Naive thymus-derived CD4-positive, alpha-beta T cell (primary cell): ENCODE measurements around the gene SSBP4. TPM values are rescaled to one million over a fixed set of nuclear protein-coding genes. Genes with fewer than 3 reads are reported as not detected.

Experiments used
- ATAC-seq: fragments of 150-1000 bp; cut with Tn5 transposase; 2 replicates; pipeline ENCODE4 v1.10.0; 2021; ENCODE audit warnings: mild to moderate bottlenecking, moderate library complexity
- CTCF ChIA-PET: fragments of 350-600 bp; sonication (Branson Sonifier 250); formaldehyde crosslinking; loops from one replicate; lab custom pipeline; 2021; ENCODE audit warnings: antibody characterized with exemption; lab: Charles Lee
- POLR2A ChIA-PET: fragments of 350-600 bp; sonication (Branson Sonifier 250); formaldehyde crosslinking; loops from one replicate; lab custom pipeline; 2021; ENCODE audit warnings: antibody characterized with exemption, inconsistent platforms; lab: Charles Lee
- DNase-seq, 9 donors: peaks; one replicate each; pipeline versions ENCODE4 v3.0.0 to v3.0.0-alpha.2; 2020 to 2022; ENCODE audit warnings: mixed read lengths in 1 of 9
- H3K27ac ChIP-seq: one replicate; pipeline ENCODE4 v1.7.0; 2013; ENCODE audit warnings: mild to moderate bottlenecking, low read depth, low read length, moderate library complexity
- H3K27me3 ChIP-seq, 2 donors: one replicate each; pipeline ENCODE4 v1.7.0; 2013; ENCODE audit warnings: low read length in 2 of 2, mild to moderate bottlenecking in 2 of 2, moderate library complexity in 2 of 2; ENCODE audit not compliant: control insufficient read depth in 2 of 2, insufficient read depth in 2 of 2
- H3K36me3 ChIP-seq, 3 experiments: 1 replicate in 2 of 3; 2 replicates in 1 of 3; pipeline ENCODE4 v1.7.0; 2013; ENCODE audit warnings: low read length in 3 of 3, mild to moderate bottlenecking in 3 of 3, moderate library complexity in 1 of 3; ENCODE audit not compliant: insufficient read depth in 3 of 3, control insufficient read depth in 2 of 3
- H3K4me1 ChIP-seq, 2 donors: one replicate each; pipeline ENCODE4 v1.7.0; 2013; ENCODE audit warnings: low read length in 2 of 2, mild to moderate bottlenecking in 2 of 2, moderate library complexity in 1 of 2; ENCODE audit not compliant: control insufficient read depth in 2 of 2, insufficient read depth in 2 of 2
- H3K4me3 ChIP-seq: 2 replicates; pipeline ENCODE4 v1.7.0; 2013; ENCODE audit warnings: mild to moderate bottlenecking, low read length
- H3K9me3 ChIP-seq, 3 experiments: 1 replicate in 2 of 3; 2 replicates in 1 of 3; pipeline ENCODE4 v1.7.0; 2013; ENCODE audit warnings: low read length in 3 of 3; ENCODE audit not compliant: control insufficient read depth in 2 of 3
- H3K27ac Mint-ChIP-seq, 9 donors: one replicate each; pipeline ENCODE4 v1.8.0; 2020 to 2022; ENCODE audit warnings: mixed read lengths in 9 of 9, mild to moderate bottlenecking in 8 of 9, moderate library complexity in 5 of 9, inconsistent platforms in 2 of 9
- H3K27me3 Mint-ChIP-seq, 5 donors: one replicate each; pipeline ENCODE4 v1.8.0; 2021 to 2022; ENCODE audit warnings: mixed read lengths in 5 of 5, mild to moderate bottlenecking in 1 of 5
- H3K36me3 Mint-ChIP-seq, 5 donors: one replicate each; pipeline ENCODE4 v1.8.0; 2020 to 2022; ENCODE audit warnings: mixed read lengths in 5 of 5, mild to moderate bottlenecking in 3 of 5, inconsistent platforms in 1 of 5
- H3K4me1 Mint-ChIP-seq, 7 donors: one replicate each; pipeline ENCODE4 v1.8.0; 2020 to 2022; ENCODE audit warnings: mixed read lengths in 7 of 7, mild to moderate bottlenecking in 3 of 7, inconsistent platforms in 1 of 7
- H3K4me3 Mint-ChIP-seq, 10 donors: one replicate each; pipeline ENCODE4 v1.8.0; 2020 to 2022; ENCODE audit warnings: mild to moderate bottlenecking in 10 of 10, mixed read lengths in 10 of 10, moderate library complexity in 6 of 10, inconsistent platforms in 2 of 10
- H3K9me3 Mint-ChIP-seq, 11 donors: one replicate each; pipeline ENCODE4 v1.8.0; 2020 to 2022; ENCODE audit warnings: mixed read lengths in 11 of 11, mild to moderate bottlenecking in 4 of 11, inconsistent platforms in 1 of 11, moderate library complexity in 1 of 11
- intact Hi-C, 2 donors: fragments of 100-400 bp; cut with micrococcal nuclease; formaldehyde crosslinking; loops; one replicate each; pipeline ENCODE4 v1.15.1; 2023
- polyA plus RNA-seq, 2 donors: library from polyadenylated mRNA; unstranded; fragments of 300-500 nt; fragmentation: Illumina TruSeq; gene quantifications; one replicate each; pipeline ENCODE4 v1.2.3, GENCODE V29; 2021
- total RNA-seq, 6 experiments: library from RNA in 5 of 6; stranded (reverse) in 5 of 6; gene quantifications; 1 replicate in 5 of 6; 2 replicates in 1 of 6; pipeline ENCODE4 v1.2.3 and lab custom pipeline; 2021 to 2026

SSBP4 gene
- total and polyA plus RNA-seq, 7 experiments from 2014 or later = 27.0 to 185 (median 40.7) TPM

DNA sequence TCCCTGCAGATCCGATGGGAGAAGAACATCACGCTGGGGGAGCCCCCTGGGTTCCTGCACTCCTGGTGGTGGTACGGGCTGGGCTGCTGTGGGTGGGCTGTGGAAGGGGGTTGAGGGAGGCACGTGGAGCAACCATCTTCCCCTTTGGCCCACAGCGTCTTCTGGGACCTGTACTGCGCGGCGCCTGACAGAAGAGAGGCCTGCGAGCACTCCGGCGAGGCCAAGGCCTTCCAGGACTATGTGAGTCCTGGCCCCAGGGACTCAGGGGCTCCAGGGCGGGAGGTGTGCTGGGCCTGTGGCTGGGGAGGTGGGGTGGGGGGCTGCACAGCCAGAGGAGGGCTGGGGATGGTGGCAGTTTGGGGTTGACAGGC lies 8.5 kb downstream of the SSBP4 start:
- Histone ChIP-seq H3K9me3 (no peaks in the 10 kb centered on the region), H3K4me1 (peaks cover 20 to 52% of the 10 kb centered on the region in 2 donors), H3K27me3 (no peaks in the 10 kb centered on the region), H3K4me3 (no peak overlapping the region), H3K36me3 (no peaks in the 10 kb centered on the region), H3K27ac (peak overlapping the region; percentile 83)
- H3K27me3 Mint-ChIP-seq = no peaks in the 10 kb centered on the region
- intact Hi-C loops = no loop called here
- H3K27ac Mint-ChIP-seq = peak overlapping the region in 2 of 9 donors; percentile 12 to 38
- DNase-seq = no peak
- ATAC-seq = no peak
- H3K4me3 Mint-ChIP-seq = peak overlapping the region in 1 of 10 donors; percentile 25
- H3K9me3 Mint-ChIP-seq = no peaks in the 10 kb centered on the region
- peaks cover 11 to 46% (median 28%) of the 10 kb centered on the region in 7 donors for H3K4me1 Mint-ChIP-seq
- ChIA-PET CTCF (interaction anchor here (0.5 to 1.3 kb wide), 2 partner anchors 8 to 221 kb away, joined by 3 to 4 read pairs; partner anchors contain the start of gene SSBP4), POLR2A (no interaction called here)
- peaks cover 0 to 3% (median 0%) of the 10 kb centered on the region in 5 donors for H3K36me3 Mint-ChIP-seq

DNA sequence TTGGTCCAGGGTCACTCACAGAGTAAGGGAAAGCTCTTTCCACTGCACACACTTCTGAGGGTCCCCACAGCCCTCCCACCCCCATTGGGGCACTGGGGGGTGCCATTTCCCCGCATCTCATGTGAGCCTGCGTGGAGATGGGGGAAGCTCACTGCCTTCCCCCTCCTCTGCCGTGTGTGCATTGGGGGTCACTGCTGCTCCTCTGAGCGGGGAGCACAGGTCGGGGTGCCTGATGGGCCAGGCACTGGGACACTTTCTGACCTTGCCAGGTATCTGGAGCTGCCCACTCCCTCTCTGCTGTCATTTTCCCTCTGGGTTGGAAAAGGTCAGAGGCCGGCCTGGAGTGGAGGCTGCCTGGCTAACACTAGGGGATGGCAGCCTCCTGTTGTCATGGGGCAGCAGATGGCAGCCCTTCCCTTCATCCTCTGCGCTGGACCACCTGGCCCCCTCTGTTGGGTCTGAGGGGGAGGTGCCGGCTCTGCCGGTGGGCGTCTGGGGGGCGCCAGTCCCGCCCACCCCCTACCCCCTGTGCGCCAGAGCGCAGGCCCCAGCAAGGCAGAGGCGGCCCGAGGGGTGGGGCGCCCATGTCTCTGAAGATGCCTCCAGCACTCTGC lies 9.1 kb downstream of the SSBP4 start:
- Histone ChIP-seq H3K36me3 (no peaks in the 10 kb centered on the region), H3K27ac (peak overlapping the region; percentile 83), H3K27me3 (no peaks in the 10 kb centered on the region), H3K4me1 (peaks cover 19 to 48% of the 10 kb centered on the region in 2 donors), H3K9me3 (no peaks in the 10 kb centered on the region), H3K4me3 (no peak overlapping the region)
- Mint-ChIP-seq H3K36me3 (peaks cover 0 to 2% (median 0%) of the 10 kb centered on the region in 5 donors), H3K27me3 (no peaks in the 10 kb centered on the region), H3K4me1 (peaks cover 6 to 42% (median 22%) of the 10 kb centered on the region in 7 donors), H3K4me3 (peak overlapping the region in 6 of 10 donors; percentile 39 to 73 (median 44)), H3K9me3 (no peaks in the 10 kb centered on the region), H3K27ac (peak overlapping the region in 5 of 9 donors; percentile 26 to 87 (median 54))
- ChIA-PET POLR2A (interaction anchor here (1.0 to 1.2 kb wide), 2 partner anchors 8 to 147 kb away, joined by 3 to 5 read pairs; partner anchors contain the start of gene SSBP4), CTCF (interaction anchor here (0.5 to 1.3 kb wide), 3 partner anchors 9 to 221 kb away, joined by 3 to 5 read pairs (median 4); partner anchors contain the start of gene SSBP4)
- intact Hi-C loops = no loop called here
- DNase-seq (no peak), ATAC-seq (no peak)

DNA sequence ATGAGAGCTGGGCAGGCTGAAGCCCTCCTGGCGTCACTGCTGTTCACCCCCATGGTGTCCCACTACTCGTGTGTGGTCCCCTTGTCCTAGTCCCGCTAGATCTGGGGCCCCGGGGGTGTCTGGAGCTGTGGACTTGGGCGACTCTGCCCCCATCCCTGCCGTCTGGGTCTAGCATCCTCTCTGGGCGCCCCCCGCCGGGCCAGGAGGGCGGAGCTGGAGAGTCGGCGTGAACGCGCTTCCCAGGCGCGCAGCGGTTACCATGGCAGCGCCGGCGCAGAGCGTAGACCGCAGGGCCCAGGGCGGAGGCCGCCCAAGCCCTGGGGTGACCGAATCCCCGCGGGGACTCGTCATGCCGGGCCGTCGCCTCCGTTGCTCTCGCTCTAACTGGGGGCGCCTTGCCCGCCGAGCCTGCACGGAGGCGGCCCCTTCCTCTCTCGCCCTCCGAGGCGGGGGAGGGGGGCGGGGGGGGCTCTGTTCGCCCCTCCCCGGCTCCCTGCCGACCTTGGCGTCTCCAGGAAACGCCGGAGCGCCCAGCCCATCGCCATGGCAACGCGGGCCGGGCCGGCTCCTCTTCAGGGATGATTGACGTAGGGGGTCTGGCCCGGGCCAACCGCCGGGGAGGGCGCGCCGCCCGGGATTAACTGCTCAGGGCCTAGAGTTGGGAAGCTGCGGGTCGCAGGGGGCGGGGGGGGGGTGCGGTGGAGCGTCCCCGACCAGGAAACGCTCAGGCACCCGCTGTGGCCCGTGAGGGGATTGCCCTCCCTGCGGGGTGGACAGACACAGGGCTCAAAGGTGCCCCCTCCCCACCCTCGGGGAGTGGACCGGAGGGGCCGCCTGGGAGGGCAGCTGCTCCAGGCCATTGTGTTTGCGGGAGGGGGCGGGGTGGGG lies 9.8 kb downstream of the SSBP4 start:
- ATAC-seq = peak; percentile 89
- H3K4me3 ChIP-seq = peak overlapping the region; percentile 50
- Mint-ChIP-seq H3K27ac (peak overlapping the region in 7 of 9 donors; percentile 40 to 87 (median 51)), H3K4me3 (peak overlapping the region in 9 of 10 donors; percentile 32 to 73 (median 57)), H3K4me1 (peaks cover 6 to 34% (median 18%) of the 10 kb centered on the region in 7 donors), H3K9me3 (no peaks in the 10 kb centered on the region), H3K36me3 (peaks cover 0 to 2% (median 0%) of the 10 kb centered on the region in 5 donors), H3K27me3 (no peaks in the 10 kb centered on the region)
- no peaks in the 10 kb centered on the region for H3K36me3 ChIP-seq
- peaks cover 19 to 40% of the 10 kb centered on the region in 2 donors for H3K4me1 ChIP-seq
- H3K9me3 ChIP-seq = no peaks in the 10 kb centered on the region
- peak; percentile 76 to 85 (median 83) for DNase-seq
- CTCF ChIA-PET = interaction anchor here (0.7 to 1.3 kb wide), 2 partner anchors 9 to 99 kb away, joined by 4 to 5 read pairs; partner anchors contain the start of gene SSBP4
- H3K27ac ChIP-seq = peak overlapping the region; percentile 83
- POLR2A ChIA-PET = interaction anchor here (0.6 to 1.2 kb wide), 3 partner anchors 9 to 147 kb away, joined by 3 to 5 read pairs (median 3); partner anchors contain the start of gene SSBP4
- no peaks in the 10 kb centered on the region for H3K27me3 ChIP-seq
- intact Hi-C loops = loop anchor here (1.0 kb wide), 3 partner anchors 8 to 10 kb away; partner anchors contain the start of gene SSBP4 (in 1 of the 2)

DNA sequence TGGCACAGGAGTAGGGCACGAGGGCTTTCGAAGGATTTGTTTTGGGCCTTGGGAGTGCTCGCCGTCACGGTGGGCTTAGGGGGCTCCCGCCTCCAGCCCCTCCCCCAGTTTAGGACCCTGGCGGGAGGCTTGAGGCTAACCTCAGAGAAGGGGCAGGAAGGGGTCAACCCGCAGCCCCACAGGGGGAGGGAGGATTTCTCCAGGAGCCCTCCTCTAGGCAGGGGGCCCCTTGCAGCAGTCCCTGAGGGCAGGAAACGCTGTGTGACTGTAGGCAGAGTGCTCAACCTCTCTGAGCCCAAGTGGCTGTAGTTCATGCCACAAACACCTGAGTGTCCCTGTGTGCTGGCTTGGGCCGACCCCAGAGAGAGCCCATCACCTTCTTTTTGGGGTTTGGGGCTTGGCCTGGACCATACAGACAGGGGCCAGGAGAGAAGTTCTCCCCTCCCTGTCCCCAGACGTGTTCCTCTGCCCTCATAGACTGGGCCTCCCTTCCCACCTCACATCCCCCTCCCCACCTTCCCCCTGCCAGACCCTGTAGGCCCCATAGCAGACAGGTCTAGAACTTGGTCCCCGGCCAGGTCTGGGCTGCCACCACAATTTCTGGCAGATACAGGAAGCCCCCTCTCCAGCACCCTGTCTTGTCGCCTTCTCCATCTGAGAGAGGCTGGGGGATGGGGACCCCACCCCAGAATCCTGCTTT lies 10.7 kb downstream of the SSBP4 start:
- CTCF ChIA-PET = no interaction called here
- H3K27ac Mint-ChIP-seq = peak overlapping the region in 8 of 9 donors; percentile 40 to 82 (median 63)
- peak overlapping the region; percentile 50 for H3K4me3 ChIP-seq
- no peaks in the 10 kb centered on the region for H3K27me3 Mint-ChIP-seq
- H3K27me3 ChIP-seq = no peaks in the 10 kb centered on the region
- no peaks in the 10 kb centered on the region for H3K9me3 ChIP-seq
- no peaks in the 10 kb centered on the region for H3K9me3 Mint-ChIP-seq
- H3K36me3 Mint-ChIP-seq = peaks cover 0 to 2% (median 0%) of the 10 kb centered on the region in 5 donors
- peaks cover 19 to 37% of the 10 kb centered on the region in 2 donors for H3K4me1 ChIP-seq
- POLR2A ChIA-PET = no interaction called here
- H3K27ac ChIP-seq = peak overlapping the region; percentile 83
- peak overlapping the region; percentile 42 to 73 (median 56) for H3K4me3 Mint-ChIP-seq
- no peaks in the 10 kb centered on the region for H3K36me3 ChIP-seq
- DNase-seq = no peak
- intact Hi-C loops = loop anchor here (1.0 kb wide), 3 partner anchors 7 to 11 kb away; partner anchors contain the start of gene SSBP4 (in 1 of the 2)
- no peak for ATAC-seq
- H3K4me1 Mint-ChIP-seq = peaks cover 6 to 30% (median 22%) of the 10 kb centered on the region in 7 donors

DNA sequence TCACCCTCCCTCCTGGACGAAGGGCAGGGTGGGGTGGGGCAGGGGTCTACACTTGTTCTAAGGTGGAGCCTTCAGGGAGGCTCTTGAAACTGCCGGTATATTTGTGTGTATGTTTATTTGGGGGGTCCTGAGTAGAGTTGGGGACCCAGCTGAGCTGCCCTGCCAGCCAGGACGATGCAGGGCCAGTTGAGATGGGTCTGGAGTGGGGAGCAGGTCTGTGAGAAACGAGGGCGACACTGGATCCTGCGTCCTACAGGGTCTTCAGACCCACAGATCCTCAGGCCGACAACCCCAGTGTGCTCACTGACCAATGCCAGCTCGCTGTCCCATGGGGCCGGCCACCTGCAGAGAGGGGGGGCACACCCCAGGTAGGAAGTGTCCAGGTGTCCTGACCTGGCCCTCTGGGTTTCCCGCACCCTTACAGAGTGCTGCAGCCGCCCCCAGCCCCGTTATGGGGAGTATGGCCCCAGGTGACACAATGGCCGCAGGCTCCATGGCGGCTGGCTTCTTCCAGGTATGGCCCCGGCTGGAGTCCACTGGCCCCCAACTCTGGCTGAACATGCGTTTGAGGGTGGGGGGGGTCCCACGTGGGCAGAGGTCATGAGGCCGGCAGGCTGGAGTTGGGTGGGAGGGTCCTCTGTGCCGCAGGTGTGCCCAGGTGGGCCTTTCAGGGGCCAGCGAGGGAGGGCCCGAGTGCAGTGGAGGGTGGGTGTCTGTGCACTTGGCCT lies 11.4 kb downstream of the SSBP4 start:
- POLR2A ChIA-PET = no interaction called here

More for the DNA sequence above, 11.4 kb downstream of the SSBP4 start:
- no peak overlapping the region for H3K4me3 ChIP-seq
- no peak overlapping the region for H3K27ac ChIP-seq
- no peak for ATAC-seq
- intact Hi-C loops = no loop called here
- no peaks in the 10 kb centered on the region for H3K27me3 ChIP-seq
- no peak for DNase-seq
- H3K9me3 Mint-ChIP-seq = no peaks in the 10 kb centered on the region
- H3K27me3 Mint-ChIP-seq = no peaks in the 10 kb centered on the region
- H3K9me3 ChIP-seq = no peaks in the 10 kb centered on the region
- H3K36me3 ChIP-seq = no peaks in the 10 kb centered on the region
- H3K4me1 ChIP-seq = peaks cover 19 to 31% of the 10 kb centered on the region in 2 donors
- H3K4me3 Mint-ChIP-seq = peak overlapping the region in 7 of 10 donors; percentile 36 to 73 (median 47)
- peaks cover 0 to 2% (median 0%) of the 10 kb centered on the region in 5 donors for H3K36me3 Mint-ChIP-seq
- CTCF ChIA-PET = interaction anchor here (1.3 kb wide), 1 partner anchor 19 kb away, joined by 4 read pairs; no protein-coding TSS in a partner anchor
- H3K4me1 Mint-ChIP-seq = peaks cover 6 to 28% (median 22%) of the 10 kb centered on the region in 7 donors
- peak overlapping the region in 6 of 9 donors; percentile 32 to 83 (median 46) for H3K27ac Mint-ChIP-seq
